SK-N-SH (cell line): ENCODE data around the gene DGKH. TPM values are rescaled to one million over a fixed set of nuclear protein-coding genes. Genes with fewer than 3 reads are reported as not detected.

Experiments
- CTCF ChIA-PET: fragments of 300-600, 350-600 bp; formaldehyde crosslinking; extraction: SDS; loops from one replicate; lab custom pipeline; 2021; lab: Yijun Ruan, JAX
- POLR2A ChIA-PET: fragments of 350-600 bp; sonication (Branson Sonifier 250); formaldehyde crosslinking; extraction: SDS; loops from one replicate; lab custom pipeline; 2020; ENCODE audit warnings: antibody characterized with exemption, inconsistent platforms; lab: Yijun Ruan, JAX
- DNase-seq: peaks from one replicate; pipeline ENCODE4 v3.0.0; 2012
- H2AFZ ChIP-seq: fragments of 200-600 bp; sonication (generic); 2 replicates; pipeline ENCODE4 v1.8.1; 2016; ENCODE audit warnings: antibody characterized with exemption, mild to moderate bottlenecking, low read depth
- H3F3A ChIP-seq: fragments of 200-600 bp; sonication (generic); replicated peaks from 2 replicates; pipeline ENCODE3; 2016; ENCODE audit warnings: antibody characterized with exemption, mild to moderate bottlenecking; ENCODE audit not compliant: insufficient read depth
- H3K27ac ChIP-seq, 2 experiments: fragments of 200-500 bp in 1 of 2; fragments of 200-600 bp in 1 of 2; sonication (Bioruptor generic) in 1 of 2; sonication (generic), shearing (Covaris generic) in 1 of 2; 2 replicates each; pipeline versions ENCODE4 v1.5.1 to v1.6.1; 2014 to 2016; ENCODE audit warnings: low read depth in 2 of 2, inconsistent platforms in 1 of 2, low read length in 1 of 2, mild to moderate bottlenecking in 1 of 2, mixed read lengths in 1 of 2
- H3K27me3 ChIP-seq: fragments of 200-600 bp; sonication (generic), shearing (Covaris generic); 2 replicates; pipeline ENCODE4 v1.6.1; 2016; ENCODE audit warnings: mixed run types; ENCODE audit not compliant: insufficient read depth
- H3K36me3 ChIP-seq, 2 experiments: fragments of 200-500 bp in 1 of 2; fragments of 200-600 bp in 1 of 2; sonication (Bioruptor generic) in 1 of 2; sonication (generic) in 1 of 2; replicated peaks in 1 of 2; 2 replicates each; pipeline versions ENCODE3 to v1.5.1; 2014 to 2016; ENCODE audit warnings: low read length in 1 of 2, mild to moderate bottlenecking in 1 of 2; ENCODE audit not compliant: insufficient read depth in 2 of 2, control insufficient read depth in 1 of 2
- H3K4me1 ChIP-seq, 2 experiments: fragments of 200-500 bp in 1 of 2; fragments of 200-600 bp in 1 of 2; sonication (Bioruptor generic) in 1 of 2; sonication (generic), shearing (Covaris generic) in 1 of 2; 2 replicates each; pipeline versions ENCODE4 v1.5.1 to v1.6.1; 2014 to 2016; ENCODE audit warnings: low read depth in 1 of 2, low read length in 1 of 2, mixed run types in 1 of 2; ENCODE audit not compliant: insufficient read depth in 2 of 2, control insufficient read depth in 1 of 2
- H3K4me2 ChIP-seq: fragments of 200-600 bp; sonication (generic), shearing (Covaris generic); 2 replicates; pipeline ENCODE4 v1.6.1; 2017; ENCODE audit warnings: mixed run types
- H3K4me3 ChIP-seq, 2 experiments: fragments of 200-500 bp in 1 of 2; fragments of 200-600 bp in 1 of 2; sonication (Bioruptor generic) in 1 of 2; sonication (generic), shearing (Covaris generic) in 1 of 2; 2 replicates each; pipeline versions ENCODE4 v1.5.1 to v1.8.1; 2014 to 2016; ENCODE audit warnings: low read depth in 2 of 2, inconsistent platforms in 1 of 2, low read length in 1 of 2, mild to moderate bottlenecking in 1 of 2, mixed read lengths in 1 of 2, moderate library complexity in 1 of 2
- H3K79me2 ChIP-seq: fragments of 200-600 bp; sonication (generic); 2 replicates; pipeline ENCODE4 v1.8.1; 2017; ENCODE audit warnings: mild to moderate bottlenecking; ENCODE audit not compliant: insufficient read depth
- H3K9ac ChIP-seq: fragments of 200-600 bp; sonication (generic); 2 replicates; pipeline ENCODE4 v1.6.1; 2017; ENCODE audit warnings: mixed run types
- H3K9me2 ChIP-seq: fragments of 200-600 bp; sonication (generic); 2 replicates; pipeline ENCODE4 v1.6.1; 2017; ENCODE audit warnings: mixed run types
- H3K9me3 ChIP-seq: fragments of 200-600 bp; sonication (generic); 2 replicates; pipeline ENCODE4 v1.6.1; 2017; ENCODE audit warnings: mixed run types, mild to moderate bottlenecking, moderate library complexity
- H4K20me1 ChIP-seq: fragments of 200-600 bp; sonication (generic); 2 replicates; pipeline ENCODE4 v1.6.1; 2017; ENCODE audit warnings: mild to moderate bottlenecking, mixed run types; ENCODE audit not compliant: insufficient read depth
- CTCF ChIP-seq: fragments of 200-600 bp; sonication (generic); IDR thresholded peaks from 2 replicates; pipeline ENCODE4 v1.6.1; 2017; ENCODE audit warnings: antibody characterized with exemption, mild to moderate bottlenecking, moderate library complexity
- ELF1 ChIP-seq: IDR thresholded peaks from 2 replicates; pipeline ENCODE4 v1.4.0; 2012
- EP300 ChIP-seq, 2 experiments: IDR thresholded peaks; 2 replicates each; pipeline versions ENCODE4 v1.4.0 to v1.6.1; 2012; ENCODE audit warnings: borderline replicate concordance in 1 of 2, low read depth in 1 of 2, low read length in 1 of 2
- EZH2phosphoT487 ChIP-seq: fragments of 200-600 bp; sonication (generic); IDR thresholded peaks from 2 replicates; pipeline ENCODE4 v1.6.1; 2017; ENCODE audit warnings: low read depth, mixed run types, mild to moderate bottlenecking, antibody characterized with exemption, moderate library complexity, borderline replicate concordance
- FOXJ3 ChIP-seq: sonication (generic); formaldehyde crosslinking; IDR thresholded peaks from 2 replicates; pipeline ENCODE4 v1.5.1; 2020; ENCODE audit warnings: mild to moderate bottlenecking, missing genetic modification reagents
- GATA2 ChIP-seq: sonication (generic); formaldehyde crosslinking; IDR thresholded peaks from 2 replicates; pipeline ENCODE4 v1.5.0; 2020; ENCODE audit warnings: mild to moderate bottlenecking, missing genetic modification reagents
- IRF3 ChIP-seq: fragments of 150-350 bp; IDR thresholded peaks from 2 replicates; pipeline ENCODE4 v1.6.1; 2016; ENCODE audit warnings: mild to moderate bottlenecking, low read depth, low read length
- JUND ChIP-seq: IDR thresholded peaks from 2 replicates; pipeline ENCODE4 v1.4.0; 2012
- MAX ChIP-seq: IDR thresholded peaks from 2 replicates; pipeline ENCODE4 v1.4.0; 2012; ENCODE audit warnings: low read depth
- MEF2A ChIP-seq: IDR thresholded peaks from 2 replicates; pipeline ENCODE4 v1.4.0; 2012; ENCODE audit warnings: low read depth, borderline replicate concordance
- MXI1 ChIP-seq: IDR thresholded peaks from 2 replicates; pipeline ENCODE4 v1.6.1; 2012; ENCODE audit warnings: mild to moderate bottlenecking, low read depth, low read length, improper control_type of control experiment
- NFIC ChIP-seq: IDR thresholded peaks from 2 replicates; pipeline ENCODE4 v1.4.0; 2012; ENCODE audit warnings: borderline replicate concordance
- PBX3 ChIP-seq: IDR thresholded peaks from 2 replicates; pipeline ENCODE4; 2012
- POLR2AphosphoS5 ChIP-seq: IDR thresholded peaks from 2 replicates; pipeline ENCODE4 v1.6.1; 2012; ENCODE audit warnings: low read depth, low read length
- RAD21 ChIP-seq: IDR thresholded peaks from 2 replicates; pipeline ENCODE4 v1.6.1; 2012; ENCODE audit warnings: mild to moderate bottlenecking, low read length
- RCOR1 ChIP-seq: fragments of 150-350 bp; IDR thresholded peaks from 2 replicates; pipeline ENCODE4 v1.6.1; 2017; ENCODE audit warnings: antibody characterized with exemption, low read length
- RXRA ChIP-seq: IDR thresholded peaks from 2 replicates; pipeline ENCODE4 v1.4.0; 2012; ENCODE audit warnings: low read depth, mild to moderate bottlenecking, borderline replicate concordance
- SIN3A ChIP-seq: IDR thresholded peaks from 2 replicates; pipeline ENCODE4 v1.6.1; 2012; ENCODE audit warnings: low read depth, mild to moderate bottlenecking, low read length, moderate library complexity, borderline replicate concordance
- SMC3 ChIP-seq: IDR thresholded peaks from 2 replicates; pipeline ENCODE4 v1.6.1; 2012; ENCODE audit warnings: low read depth, low read length, improper control_type of control experiment
- TAF1 ChIP-seq: IDR thresholded peaks from 2 replicates; pipeline ENCODE4 v1.6.1; 2012; ENCODE audit warnings: low read depth, mild to moderate bottlenecking, low read length, moderate library complexity, borderline replicate concordance
- TCF12 ChIP-seq: IDR thresholded peaks from 2 replicates; pipeline ENCODE4 v1.4.0; 2012
- TEAD4 ChIP-seq: IDR thresholded peaks from 2 replicates; pipeline ENCODE4 v1.4.0; 2012; ENCODE audit warnings: mild to moderate bottlenecking, borderline replicate concordance; ENCODE audit not compliant: insufficient read depth
- USF2 ChIP-seq: fragments of 150-350 bp; IDR thresholded peaks from 2 replicates; pipeline ENCODE4 v1.6.1; 2017; ENCODE audit warnings: antibody characterized with exemption, low read length, low read depth, borderline replicate concordance
- YY1 ChIP-seq: IDR thresholded peaks from 2 replicates; pipeline ENCODE4 v1.4.0; 2012; ENCODE audit warnings: low read depth, mild to moderate bottlenecking
- ZBTB33 ChIP-seq: IDR thresholded peaks from 2 replicates; pipeline ENCODE4 v1.4.0; 2012; ENCODE audit warnings: low read depth, borderline replicate concordance
- WGBS: methylation state at CpG from one replicate; pipeline ENCODE4 v1.1.6; 2017; ENCODE audit warnings: low lambda C conversion rate; 5-methylcytosine and 5-hydroxymethylcytosine counted together
- polyA plus RNA-seq, 3 experiments: library from polyadenylated mRNA; depleted of rRNA; stranded (reverse); fragments of >200 nt; gene quantifications; 2 replicates each; pipeline ENCODE4 v1.2.3, GENCODE V29; 2012

Gene DGKH
- polyA plus RNA-seq, 1 of the 3 experiments (the other 2 are of a cell fraction) = 2.5 TPM

GRCh38 chr13:42271337-42272114, 223.1 kb downstream of the DGKH start:
- H3K4me1 ChIP-seq = peaks cover 3 to 10% of the 10 kb centered on the region in 2 experiments; a peak in 3 of 4 replicates
- H3K9me3 ChIP-seq = no peaks in the 10 kb centered on the region
- peak overlapping the region; percentile 97 for H2AFZ ChIP-seq
- H3K9me2 ChIP-seq = no peaks in the 10 kb centered on the region
- CTCF ChIA-PET = interaction anchor here (0.8 to 1.3 kb wide), 2 partner anchors 9 to 20 kb away, joined by 3 read pairs; no protein-coding TSS in a partner anchor
- H3K79me2 ChIP-seq = peaks cover 39% of the 10 kb centered on the region
- H4K20me1 ChIP-seq = no peaks in the 10 kb centered on the region
- DNase-seq = peak; percentile 93
- 3% methylated on average over 26 of the region's 57 CpGs for WGBS
- H3K4me2 ChIP-seq = peak overlapping the region; percentile 75
- POLR2A ChIA-PET = no interaction called here
- no peaks in the 10 kb centered on the region for H3K36me3 ChIP-seq
- peak overlapping the region; percentile 74 for H3K9ac ChIP-seq
- H3K27me3 ChIP-seq = no peaks in the 10 kb centered on the region
- H3K27ac ChIP-seq = peak overlapping the region; percentile 90 to 93
- H3K4me3 ChIP-seq = peak overlapping the region; percentile 64 to 95
- peaks cover 6% of the 10 kb centered on the region for H3F3A ChIP-seq
- peak; percentile 70 for TF ChIP-seq USF2
- TF ChIP-seq RAD21 = no peak
- no peak for TF ChIP-seq TEAD4
- TF ChIP-seq EZH2phosphoT487 = no peak
- TF ChIP-seq TAF1 = peak; percentile 17; the same call in 1 of the 2 replicates
- TF ChIP-seq RXRA = no peak
- no peak for TF ChIP-seq IRF3
- peak; percentile 32; the same call in 1 of the 2 replicates for TF ChIP-seq RCOR1
- TF ChIP-seq TCF12 = no peak
- peak; percentile 83 for TF ChIP-seq ELF1
- no peak for TF ChIP-seq CTCF
- no peak for TF ChIP-seq SMC3
- peak in 1 of 2 experiments; percentile 29; a peak in 1 of 4 replicates for TF ChIP-seq EP300 (IDR thresholded peaks at IDR 0.05; ENCODE audit: borderline replicate concordance in 1 of 2, low read depth in 1 of 2, low read length in 1 of 2)
- TF ChIP-seq POLR2AphosphoS5 = peak; percentile 45
- TF ChIP-seq MEF2A = no peak
- TF ChIP-seq ZBTB33 = peak; percentile 98
- no peak; the same call in 1 of the 2 replicates for TF ChIP-seq NFIC
- peak; percentile 99 for TF ChIP-seq MAX
- no peak for TF ChIP-seq YY1
- TF ChIP-seq JUND = no peak
- peak; percentile 98 for TF ChIP-seq MXI1
- no peak for TF ChIP-seq FOXJ3
- no peak for TF ChIP-seq PBX3
- no peak for TF ChIP-seq GATA2 (CRISPR knock-in tag)
- peak; percentile 99 for TF ChIP-seq SIN3A
